HCT116 (cell line): Measurements from ENCODE around the gene AUP1. TPM values are rescaled to one million over a fixed set of nuclear protein-coding genes. Genes with fewer than 3 reads are reported as not detected.
A peak's percentile ranks its signal among the peaks of the same experiment; 100 is the strongest.

Source experiments
- ATAC-seq: fragments of 200-7000 bp; cut with Tn5 transposase; 2 replicates; pipeline ENCODE4 v1.9.1; 2020; ENCODE audit warnings: mild to moderate bottlenecking, moderate library complexity
- BruUV-seq: library from RNA; stranded (reverse); fragments of 400-500 nt; replicated peaks from 2 replicates; lab custom pipeline; 2021; lab: Mats Ljungman, UMichigan
- CTCF ChIA-PET: fragments of 300-600 bp; sonication (Branson Sonifier 250); formaldehyde crosslinking; loops from one replicate; lab custom pipeline; 2021; ENCODE audit warnings: antibody characterized with exemption; lab: Charles Lee
- POLR2A ChIA-PET: fragments of 300-600, 350-600 bp; sonication (Branson Sonifier 250); formaldehyde crosslinking; loops from one replicate; lab custom pipeline; 2021; ENCODE audit warnings: antibody characterized with exemption; lab: Charles Lee
- RAD21 ChIA-PET, 2 experiments: fragments of 300-600 bp; sonication (Branson Sonifier 250); formaldehyde crosslinking; loops; one replicate each; lab custom pipeline; 2023; ENCODE audit warnings: low total read pairs in 2 of 2; ENCODE audit not compliant: uncharacterized antibody in 2 of 2, unreplicated experiment in 2 of 2, low non-redundant PET in 1 of 2; lab: Charles Lee
- DNase-seq: peaks from one replicate; pipeline ENCODE4 v3.0.0-alpha.2; 2010; ENCODE audit warnings: low read depth, low spot score
- H2AFZ ChIP-seq: fragments of 200-600 bp; shearing (Covaris generic), sonication (generic); 2 replicates; pipeline ENCODE4 v1.6.1; 2017; ENCODE audit warnings: low read depth, mixed run types, mixed read lengths, antibody characterized with exemption, low read length; ENCODE audit not compliant: poor library complexity, severe bottlenecking
- H3K27ac ChIP-seq: 2 replicates; pipeline ENCODE4 v1.5.1; 2012; ENCODE audit warnings: low read depth, low read length
- H3K27me3 ChIP-seq: fragments of 200-600 bp; sonication (generic); 2 replicates; pipeline ENCODE4 v1.6.1; 2016; ENCODE audit warnings: mixed run types, low read length, mixed read lengths; ENCODE audit not compliant: insufficient read depth
- H3K36me3 ChIP-seq, 2 experiments: fragments of 200-500 bp in 1 of 2; fragments of 200-600 bp in 1 of 2; sonication (Bioruptor generic) in 1 of 2; sonication (generic) in 1 of 2; 2 replicates each; pipeline versions ENCODE4 v1.5.1 to v1.6.1; 2014 to 2016; ENCODE audit warnings: low read length in 2 of 2, inconsistent platforms in 1 of 2, mixed read lengths in 1 of 2, mixed run types in 1 of 2; ENCODE audit not compliant: insufficient read depth in 2 of 2, control insufficient read depth in 1 of 2
- H3K4me1 ChIP-seq, 2 experiments: fragments of 200-600 bp in 1 of 2; sonication (generic) in 1 of 2; 2 replicates each; pipeline versions ENCODE4 v1.5.1 to v1.6.1; 2012 to 2017; ENCODE audit warnings: low read length in 2 of 2, inconsistent platforms in 1 of 2, mild to moderate bottlenecking in 1 of 2, mixed read lengths in 1 of 2, mixed run types in 1 of 2, moderate library complexity in 1 of 2; ENCODE audit not compliant: insufficient read depth in 2 of 2, control insufficient read depth in 1 of 2
- H3K4me2 ChIP-seq: fragments of 200-600 bp; sonication (generic); 2 replicates; pipeline ENCODE4 v1.6.1; 2017; ENCODE audit warnings: mixed run types, low read length, mixed read lengths
- H3K4me3 ChIP-seq, 2 experiments: fragments of 200-600 bp in 1 of 2; sonication (generic) in 1 of 2; replicated peaks in 1 of 2; 2 replicates each; pipeline ENCODE4 v1.5.1; 2011 to 2016; ENCODE audit warnings: low read length in 2 of 2, control low read depth in 1 of 2, low read depth in 1 of 2, mild to moderate bottlenecking in 1 of 2, mixed read lengths in 1 of 2, mixed run types in 1 of 2
- H3K79me2 ChIP-seq: fragments of 200-600 bp; sonication (generic); 2 replicates; pipeline ENCODE4 v1.6.1; 2017; ENCODE audit warnings: mild to moderate bottlenecking, mixed run types, low read length, moderate library complexity, mixed read lengths; ENCODE audit not compliant: insufficient read depth
- H3K9ac ChIP-seq: fragments of 200-600 bp; sonication (generic); 2 replicates; pipeline ENCODE4 v1.6.1; 2016; ENCODE audit warnings: low read length, mixed read lengths
- H3K9me2 ChIP-seq: fragments of 200-600 bp; sonication (generic), shearing (Covaris generic); 2 replicates; pipeline ENCODE4 v1.6.1; 2017; ENCODE audit warnings: mixed run types, mild to moderate bottlenecking, moderate library complexity; ENCODE audit not compliant: insufficient read depth
- H3K9me3 ChIP-seq, 2 experiments: fragments of 200-500 bp in 1 of 2; fragments of 200-600 bp in 1 of 2; sonication (Bioruptor generic) in 1 of 2; sonication (generic) in 1 of 2; 2 replicates each; pipeline ENCODE4 v1.6.1; 2014 to 2017; ENCODE audit warnings: low read length in 2 of 2, mixed read lengths in 2 of 2, inconsistent platforms in 1 of 2, low read depth in 1 of 2, mild to moderate bottlenecking in 1 of 2, mixed run types in 1 of 2, moderate library complexity in 1 of 2; ENCODE audit not compliant: control insufficient read depth in 1 of 2, insufficient read depth in 1 of 2
- H4K20me1 ChIP-seq: fragments of 200-600 bp; sonication (generic), shearing (Covaris generic); 2 replicates; pipeline ENCODE4 v1.6.1; 2017; ENCODE audit warnings: mixed run types, mild to moderate bottlenecking, moderate library complexity; ENCODE audit not compliant: insufficient read depth
- EZH2phosphoT487 ChIP-seq: fragments of 200-600 bp; IDR thresholded peaks from 2 replicates; pipeline ENCODE4 v1.6.1; 2018; ENCODE audit warnings: antibody characterized with exemption, borderline replicate concordance
- SIN3A ChIP-seq: IDR thresholded peaks from 2 replicates; pipeline ENCODE4 v1.6.1; 2012; ENCODE audit warnings: low read depth
- SP1 ChIP-seq: IDR thresholded peaks from 2 replicates; pipeline ENCODE4 v1.6.1; 2012; ENCODE audit warnings: low read depth
- ZNF274 ChIP-seq: fragments of 200-500 bp; sonication (Bioruptor generic); IDR thresholded peaks from 2 replicates; pipeline ENCODE4 v1.6.1; 2014; ENCODE audit warnings: mild to moderate bottlenecking, low read depth, low read length, inconsistent platforms
- intact Hi-C: fragments of 100-400 bp; cut with micrococcal nuclease; formaldehyde crosslinking; loops from 2 replicates; pipeline ENCODE4 v1.10.0; 2022
- total RNA-seq: library from RNA; stranded (reverse); gene quantifications from one replicate; pipeline ENCODE4 v1.2.1, GENCODE V29; 2021; ENCODE audit not compliant: unreplicated experiment
- TF ChIP-seq, protein P1 (sequence below), 3 experiments: fragments of 200-600 bp in 1 of 3; sonication (generic) in 1 of 3; IDR thresholded peaks in 2 of 3; conservative IDR thresholded peaks in 1 of 3; 2 replicates each; pipeline ENCODE4 v1.5.1; 2012 to 2017; ENCODE audit warnings: low read depth in 2 of 3, low read length in 2 of 3, antibody characterized with exemption in 1 of 3, borderline replicate concordance in 1 of 3, control low read depth in 1 of 3, mild to moderate bottlenecking in 1 of 3, mixed read lengths in 1 of 3, mixed run types in 1 of 3, moderate library complexity in 1 of 3; ENCODE audit not compliant: insufficient read depth in 1 of 3

Gene AUP1
- total RNA-seq, 1 experiment from 2014 or later, result 116 TPM

DNA sequence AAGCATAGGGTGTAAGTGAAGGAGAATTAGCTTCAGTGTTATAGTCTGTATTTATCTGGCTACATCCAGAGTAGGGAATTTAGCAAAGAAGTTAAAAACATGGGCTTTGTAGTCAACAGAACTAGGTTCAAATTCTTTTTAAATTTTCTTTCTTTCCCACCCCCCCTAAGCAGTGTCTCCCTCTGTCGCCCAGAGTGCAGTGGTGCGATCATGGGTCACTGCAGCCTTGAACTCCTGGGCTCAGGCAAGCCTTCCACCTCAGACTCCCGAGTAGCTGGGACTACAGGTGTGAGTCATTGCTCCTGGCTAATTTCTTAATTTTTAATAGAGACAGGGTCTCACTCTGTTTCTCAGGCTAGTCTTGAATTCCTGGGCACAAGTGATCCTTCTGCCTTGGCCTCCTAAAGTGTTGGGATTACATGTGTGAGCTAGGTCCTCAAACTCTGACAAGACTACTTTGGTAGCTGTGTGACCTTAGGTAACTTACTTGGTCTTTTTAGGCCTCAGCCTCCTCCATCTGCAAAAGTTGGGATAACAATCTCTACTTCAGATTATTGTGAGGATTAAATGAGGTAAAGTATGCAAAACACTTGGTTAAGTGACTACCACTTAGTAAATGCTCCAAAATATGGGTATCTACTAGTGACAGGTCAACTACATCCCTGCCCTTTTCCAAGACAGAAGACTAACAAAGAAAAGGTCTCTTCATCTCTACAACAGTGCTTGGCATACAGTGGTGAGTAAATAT, 42.8 kb upstream of the AUP1 start:
- no peaks in the 10 kb centered on the region for H4K20me1 ChIP-seq
- H3K79me2 ChIP-seq, result no peaks in the 10 kb centered on the region
- no peaks in the 10 kb centered on the region for H3K9me2 ChIP-seq
- no peaks in the 10 kb centered on the region for H3K9me3 ChIP-seq
- BruUV-seq, result no TSS peak
- RAD21 ChIA-PET, result interaction anchor here in 1 of 2 experiments (0.8 kb wide), 1 partner anchor 39 kb away, joined by 3 read pairs; no protein-coding TSS in a partner anchor
- TF ChIP-seq SP1, result no peak
- no peak for TF ChIP-seq SIN3A
- TF ChIP-seq EZH2phosphoT487, result no peak
- TF ChIP-seq, protein P1, sequence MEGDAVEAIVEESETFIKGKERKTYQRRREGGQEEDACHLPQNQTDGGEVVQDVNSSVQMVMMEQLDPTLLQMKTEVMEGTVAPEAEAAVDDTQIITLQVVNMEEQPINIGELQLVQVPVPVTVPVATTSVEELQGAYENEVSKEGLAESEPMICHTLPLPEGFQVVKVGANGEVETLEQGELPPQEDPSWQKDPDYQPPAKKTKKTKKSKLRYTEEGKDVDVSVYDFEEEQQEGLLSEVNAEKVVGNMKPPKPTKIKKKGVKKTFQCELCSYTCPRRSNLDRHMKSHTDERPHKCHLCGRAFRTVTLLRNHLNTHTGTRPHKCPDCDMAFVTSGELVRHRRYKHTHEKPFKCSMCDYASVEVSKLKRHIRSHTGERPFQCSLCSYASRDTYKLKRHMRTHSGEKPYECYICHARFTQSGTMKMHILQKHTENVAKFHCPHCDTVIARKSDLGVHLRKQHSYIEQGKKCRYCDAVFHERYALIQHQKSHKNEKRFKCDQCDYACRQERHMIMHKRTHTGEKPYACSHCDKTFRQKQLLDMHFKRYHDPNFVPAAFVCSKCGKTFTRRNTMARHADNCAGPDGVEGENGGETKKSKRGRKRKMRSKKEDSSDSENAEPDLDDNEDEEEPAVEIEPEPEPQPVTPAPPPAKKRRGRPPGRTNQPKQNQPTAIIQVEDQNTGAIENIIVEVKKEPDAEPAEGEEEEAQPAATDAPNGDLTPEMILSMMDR (IDR thresholded peaks at IDR 0.05 in 2 of 3, conservative IDR thresholded peaks at IDR 0.05 in 1 of 3; ENCODE audit: borderline replicate concordance in 1 of 3, insufficient read depth in 1 of 3, low read depth in 2 of 3, low read length in 2 of 3), result peak in 2 of 3 experiments; percentile 33 to 42; a peak in 3 of 6 replicates
- POLR2A ChIA-PET, result no interaction called here
- H3K27ac ChIP-seq, result no peak overlapping the region
- no peak overlapping the region for H3K9ac ChIP-seq
- peaks cover 0 to 3% of the 10 kb centered on the region in 2 experiments; a peak in 1 of 4 replicates for H3K4me1 ChIP-seq
- no peak overlapping the region for H2AFZ ChIP-seq
- ATAC-seq (0 out of 2 replicates have a peak, but pooled peaks have one; percentile 62), DNase-seq (no peak)
- no peaks in the 10 kb centered on the region for H3K27me3 ChIP-seq
- intact Hi-C loops, result no loop called here
- no peak overlapping the region for H3K4me2 ChIP-seq
- H3K36me3 ChIP-seq, result peaks cover 0 to 2% of the 10 kb centered on the region in 2 experiments; a peak in 1 of 4 replicates
- H3K4me3 ChIP-seq, result no peak overlapping the region
- CTCF ChIA-PET, result no interaction called here

DNA sequence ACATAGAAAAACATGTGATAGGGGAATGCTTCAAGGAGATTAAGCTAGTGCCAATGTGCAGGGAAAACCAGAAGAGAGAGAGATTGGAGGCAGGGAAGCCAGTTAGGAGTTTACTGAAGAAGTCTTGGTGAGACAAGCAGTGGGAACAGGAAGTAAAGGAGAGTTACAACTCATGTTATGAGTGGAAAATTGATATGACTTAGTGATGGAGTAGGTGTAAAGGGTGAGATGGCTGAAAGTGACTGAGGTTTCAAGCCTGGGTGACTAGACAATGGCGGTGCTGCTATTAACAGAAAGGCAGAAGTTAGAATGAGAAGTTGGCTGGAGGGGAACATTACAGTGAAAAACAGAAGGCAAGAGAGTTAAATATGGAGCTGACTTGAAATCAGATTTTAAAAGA, 41.6 kb upstream of the AUP1 start:
- no peak overlapping the region for H3K9ac ChIP-seq
- H3K36me3 ChIP-seq, result peaks cover 0 to 2% of the 10 kb centered on the region in 2 experiments; a peak in 1 of 4 replicates
- H3K27me3 ChIP-seq, result no peaks in the 10 kb centered on the region
- ChIA-PET CTCF (no interaction called here), POLR2A (no interaction called here), RAD21 (interaction anchor here in 1 of 2 experiments (1.0 kb wide), 1 partner anchor 75 kb away, joined by 3 read pairs; no protein-coding TSS in a partner anchor)
- DNase-seq (no peak), ATAC-seq (no peak)
- intact Hi-C loops, result no loop called here
- H3K4me2 ChIP-seq, result no peak overlapping the region
- no peak overlapping the region for H3K27ac ChIP-seq
- H3K9me3 ChIP-seq, result no peaks in the 10 kb centered on the region
- H3K4me1 ChIP-seq, result peaks cover 0 to 3% of the 10 kb centered on the region in 2 experiments; a peak in 1 of 4 replicates
- H3K4me3 ChIP-seq, result no peak overlapping the region
- no peaks in the 10 kb centered on the region for H4K20me1 ChIP-seq
- no peaks in the 10 kb centered on the region for H3K9me2 ChIP-seq
- H3K79me2 ChIP-seq, result no peaks in the 10 kb centered on the region
- H2AFZ ChIP-seq, result no peak overlapping the region
- TF ChIP-seq ZNF274, result no peak
- BruUV-seq, result no TSS peak
